ENCODE measurements around the gene EGLN3.
"Not testable (repeated sequence)": the region's sequence is repeated elsewhere in the genome, so short reads cannot be mapped to it uniquely, and the experiment has no call there.

The EGLN3 gene

DNA sequence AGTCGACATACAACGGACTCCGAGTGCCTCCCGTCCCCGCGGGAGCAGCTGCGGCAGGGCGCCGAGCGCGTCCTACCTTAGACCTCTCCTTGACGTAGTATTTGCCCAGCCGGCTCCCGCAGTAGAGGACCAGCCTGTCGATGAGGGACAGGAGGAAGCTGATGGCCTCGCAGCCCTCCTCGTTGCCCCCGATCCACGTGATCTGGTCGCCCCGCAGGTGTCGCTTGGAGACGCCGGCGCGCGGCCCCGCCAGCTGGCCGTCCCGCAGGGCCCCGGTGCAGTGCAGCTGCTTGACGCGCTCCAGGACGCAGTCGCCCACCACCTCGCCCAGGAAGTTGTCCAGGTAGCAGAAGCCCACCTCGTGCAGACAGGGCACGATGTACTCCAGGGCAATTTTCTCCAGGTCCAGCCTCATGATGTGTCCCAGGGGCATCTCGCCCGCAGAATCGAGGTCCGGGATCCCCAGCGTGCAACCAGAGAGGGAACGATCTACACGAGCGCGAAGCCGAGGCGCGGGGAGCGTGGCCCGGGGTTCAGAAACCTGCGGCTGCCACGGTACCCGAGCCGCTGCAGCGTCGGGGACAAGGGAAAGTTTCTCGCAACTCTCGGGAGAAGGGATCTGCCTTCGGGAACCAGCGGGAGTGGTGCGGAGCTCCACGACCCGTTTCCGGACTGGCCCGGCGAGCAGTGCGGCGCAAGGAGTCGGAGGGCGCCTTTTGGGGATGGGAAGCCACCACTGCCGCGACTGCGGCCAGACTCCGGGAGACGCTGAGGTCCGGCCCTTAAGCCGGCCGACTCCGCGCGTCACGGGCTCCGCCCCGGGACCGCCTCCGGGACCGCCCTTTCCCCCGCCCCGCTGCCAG, at the start of gene EGLN3:
Gene EGLN3, minus strand, starts transcription at position 755 of the 863 bp plus-strand sequence. Its CDS starts 322 bp downstream, at position 433.
- peak; percentile 77 for DNase-seq

DNA sequence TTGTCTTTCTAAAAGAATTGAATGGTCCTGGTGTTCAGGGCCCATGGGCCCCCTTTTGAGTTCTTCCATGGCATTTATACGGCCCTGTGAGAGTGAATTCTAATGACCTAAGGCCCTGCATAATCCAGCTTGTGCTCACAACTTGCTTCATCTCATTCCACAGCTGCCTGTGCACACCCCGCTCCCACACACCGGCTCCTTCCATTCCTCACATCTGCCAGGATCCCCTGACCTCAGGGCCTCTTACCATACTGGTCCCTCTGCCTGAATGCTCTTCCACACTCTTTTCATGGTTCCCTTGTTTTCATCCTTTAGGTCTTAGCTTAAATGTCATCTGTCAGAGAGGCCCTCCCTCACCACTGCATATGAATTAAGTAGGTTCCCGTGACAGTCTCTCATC, 49.5 kb upstream of the EGLN3 start:
- DNase-seq: no peak

DNA sequence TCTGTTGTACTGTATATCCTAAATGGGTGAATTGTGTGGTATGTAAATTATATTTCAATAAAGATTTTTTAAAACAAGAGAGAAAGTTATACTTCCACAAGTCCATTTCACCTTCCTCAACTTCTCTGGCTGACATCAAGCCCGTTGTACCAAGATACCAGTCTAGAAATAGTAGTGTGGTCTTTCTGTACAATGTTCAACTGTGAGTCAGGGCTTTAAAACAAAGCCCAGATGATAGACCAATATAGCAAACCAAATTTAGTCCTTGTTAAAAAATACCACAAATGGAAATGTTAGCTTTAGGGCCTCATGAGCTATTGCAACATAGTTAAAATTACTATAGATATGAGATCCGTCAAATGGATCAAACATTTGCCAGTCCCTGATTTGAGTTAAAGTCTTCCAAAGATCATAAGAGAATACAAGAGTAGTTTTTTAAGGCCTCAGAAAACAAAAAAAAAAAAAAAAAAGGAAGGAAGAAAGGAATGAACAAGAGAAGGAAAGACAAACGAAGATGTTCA, 49.0 kb upstream of the EGLN3 start:
- DNase-seq: no peak

DNA sequence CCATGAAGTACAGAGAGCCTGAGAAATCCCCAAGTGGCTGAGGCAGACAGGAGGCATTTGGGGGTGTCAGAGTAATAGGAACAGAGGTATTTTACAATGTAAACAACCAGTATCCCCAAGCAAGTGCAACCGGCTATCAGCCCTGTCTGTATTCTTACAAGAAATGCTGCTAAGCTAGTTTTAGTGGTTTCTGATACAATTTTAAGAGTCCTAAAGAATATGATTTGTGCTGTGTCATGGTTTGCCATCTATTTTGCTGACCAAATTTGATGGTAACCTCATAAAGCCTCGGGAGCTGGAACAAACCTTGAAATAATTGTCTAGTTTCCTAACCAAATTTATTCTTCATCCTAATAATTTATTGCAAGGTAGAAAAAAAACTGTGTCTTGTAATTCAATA, 46.7 kb upstream of the EGLN3 start:
- DNase-seq: no peak

DNA sequence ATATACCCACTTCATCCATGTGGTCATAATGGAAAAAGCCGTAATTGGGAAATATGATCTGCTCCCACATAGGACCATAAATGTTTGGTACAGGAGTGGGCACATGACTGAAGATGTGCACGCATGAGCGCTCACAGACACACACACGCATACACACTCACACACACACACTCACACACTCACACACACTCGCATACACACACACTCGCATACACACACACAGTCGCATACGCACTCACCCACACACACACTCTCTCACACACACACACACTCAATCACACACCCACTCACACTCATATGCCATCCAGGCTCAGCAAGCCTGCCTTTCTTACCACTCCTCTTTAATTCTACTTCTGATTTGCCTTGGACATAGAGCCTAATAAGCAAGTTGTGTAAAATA, 45.6 kb upstream of the EGLN3 start:
- DNase-seq: peak; percentile 13

DNA sequence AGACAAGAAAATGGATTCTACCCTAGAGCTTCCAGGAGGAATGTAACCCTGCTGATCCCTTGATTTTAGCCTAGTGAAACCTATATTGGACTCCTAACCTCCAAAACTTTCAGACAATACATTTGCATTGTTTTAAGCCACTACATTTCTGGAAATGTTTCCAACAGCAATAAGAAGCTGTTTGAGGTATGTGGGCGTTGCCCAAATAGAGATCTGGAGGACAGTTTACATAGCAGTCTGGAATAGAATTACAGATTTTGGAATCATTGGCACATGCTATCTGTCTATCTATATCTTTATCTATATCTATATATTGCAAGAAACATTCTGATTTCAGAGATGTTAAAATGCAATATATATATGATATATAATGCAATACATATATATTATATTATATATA, 42.4 kb upstream of the EGLN3 start:
- DNase-seq: no peak

DNA sequence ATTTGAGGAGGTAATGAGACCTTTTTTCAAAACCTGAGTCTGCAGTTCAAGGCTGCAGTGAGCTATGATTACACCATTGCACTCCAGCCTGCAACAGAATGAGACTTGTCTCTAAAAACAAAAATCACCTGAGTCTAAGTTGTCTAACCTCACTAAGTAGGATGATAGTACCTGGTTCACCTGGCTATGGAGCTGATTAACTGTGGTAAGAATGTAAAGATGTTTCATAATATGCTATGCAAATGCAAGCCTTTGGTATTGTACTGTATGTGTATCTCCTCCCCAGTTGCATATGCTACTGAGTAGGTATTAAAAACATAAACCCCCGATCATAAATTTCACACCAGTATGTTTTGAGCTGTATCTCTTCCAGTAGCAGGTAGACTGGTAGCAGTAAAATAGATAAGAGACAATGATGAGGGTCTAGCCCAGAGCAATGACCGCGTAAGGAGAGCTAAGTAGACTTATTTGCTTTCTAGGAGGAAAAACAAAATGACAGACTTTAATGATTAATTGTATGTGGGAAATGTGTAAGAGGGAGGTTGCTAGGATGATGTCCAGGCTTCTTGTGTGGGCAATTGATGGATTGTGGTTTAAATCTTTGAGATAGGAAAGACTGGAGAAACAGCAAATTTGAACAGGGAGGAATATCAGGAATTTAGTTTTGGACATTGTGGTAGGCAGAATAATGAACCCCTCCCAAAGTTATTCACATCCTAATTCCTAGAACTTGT, 41.6 kb upstream of the EGLN3 start:
- DNase-seq: no peak

DNA sequence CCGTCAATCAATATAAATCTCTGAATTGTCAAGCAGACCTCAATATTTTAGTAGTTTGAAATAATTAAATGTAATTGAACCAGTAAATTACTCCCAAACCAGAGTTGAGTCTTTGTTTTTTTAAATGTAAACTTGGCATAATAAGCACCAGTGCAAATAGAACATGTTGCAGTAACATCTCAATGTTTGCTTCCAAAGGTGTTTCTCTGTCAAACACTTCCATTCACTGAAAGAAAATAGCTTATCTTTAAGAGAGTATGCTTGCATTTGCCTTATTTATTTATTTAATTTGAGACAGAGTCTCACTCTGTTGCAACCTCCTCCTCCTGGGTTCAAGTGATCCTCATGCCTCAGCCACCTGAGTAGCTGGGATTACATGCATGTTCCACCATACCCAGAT, 39.9 kb upstream of the EGLN3 start:
- DNase-seq: no peak

DNA sequence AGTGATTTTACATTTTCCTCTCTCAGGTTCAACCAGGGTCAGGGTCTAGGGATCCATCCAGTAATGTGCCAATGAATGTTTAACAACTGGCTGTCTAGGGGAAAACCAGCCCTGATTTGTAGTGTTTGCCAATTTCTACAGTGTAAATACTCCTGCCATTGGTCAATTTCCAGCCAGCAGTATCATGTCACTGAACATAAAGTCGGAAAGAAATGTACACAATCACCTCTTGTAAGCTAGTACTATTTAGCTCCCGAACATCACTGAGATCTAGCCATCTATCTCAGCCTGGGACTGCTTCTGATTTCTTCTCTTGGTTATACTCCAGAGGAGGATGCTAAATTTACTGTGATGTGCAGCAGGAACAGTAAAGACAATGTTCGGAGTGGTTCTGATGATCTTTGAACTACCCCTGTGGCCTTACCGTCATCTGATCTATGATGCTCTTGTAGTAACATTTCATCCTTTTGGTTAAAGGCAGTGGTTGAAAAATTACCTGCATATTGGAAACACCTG, 36.7 kb upstream of the EGLN3 start:
- DNase-seq: no peak

DNA sequence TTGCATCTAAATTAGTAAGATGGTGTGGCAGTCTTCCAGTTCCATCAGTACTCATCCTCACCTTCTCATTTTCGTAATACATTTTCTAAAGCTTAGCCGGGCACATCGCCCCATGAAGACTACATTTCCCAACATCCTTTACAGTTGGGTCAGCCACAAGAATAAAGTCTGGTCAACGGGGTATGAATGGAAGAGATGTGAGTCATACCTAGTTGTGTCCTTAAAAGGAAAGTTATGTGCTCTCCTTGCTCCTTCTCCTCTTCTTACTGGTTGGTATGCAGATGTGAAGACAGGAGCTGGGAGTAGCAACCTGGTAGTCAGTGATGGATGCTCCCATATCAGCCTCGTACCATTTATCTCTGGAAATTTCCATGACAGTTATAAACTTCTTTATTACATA, 35.9 kb upstream of the EGLN3 start:
- DNase-seq: no peak

DNA sequence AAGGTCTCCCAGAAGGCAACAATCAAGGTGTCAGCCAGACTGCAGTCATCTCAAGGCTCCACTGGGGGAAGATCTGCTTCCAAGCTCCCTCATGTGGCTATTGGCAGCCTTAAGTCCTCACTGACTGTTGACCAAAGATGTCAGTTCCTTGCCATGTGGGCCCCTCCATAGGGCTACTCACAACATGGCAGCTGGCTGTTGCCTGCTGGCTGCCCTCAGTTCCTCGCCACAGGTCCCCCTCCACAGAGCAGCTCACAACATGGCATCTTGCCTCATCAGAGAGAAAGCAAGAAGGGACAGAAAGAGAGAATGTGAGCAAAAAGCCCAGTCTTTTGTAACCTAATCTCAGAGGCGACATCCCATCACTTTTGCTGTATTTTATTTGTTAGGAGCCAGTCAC, 34.4 kb upstream of the EGLN3 start:
- no peak for DNase-seq

DNA sequence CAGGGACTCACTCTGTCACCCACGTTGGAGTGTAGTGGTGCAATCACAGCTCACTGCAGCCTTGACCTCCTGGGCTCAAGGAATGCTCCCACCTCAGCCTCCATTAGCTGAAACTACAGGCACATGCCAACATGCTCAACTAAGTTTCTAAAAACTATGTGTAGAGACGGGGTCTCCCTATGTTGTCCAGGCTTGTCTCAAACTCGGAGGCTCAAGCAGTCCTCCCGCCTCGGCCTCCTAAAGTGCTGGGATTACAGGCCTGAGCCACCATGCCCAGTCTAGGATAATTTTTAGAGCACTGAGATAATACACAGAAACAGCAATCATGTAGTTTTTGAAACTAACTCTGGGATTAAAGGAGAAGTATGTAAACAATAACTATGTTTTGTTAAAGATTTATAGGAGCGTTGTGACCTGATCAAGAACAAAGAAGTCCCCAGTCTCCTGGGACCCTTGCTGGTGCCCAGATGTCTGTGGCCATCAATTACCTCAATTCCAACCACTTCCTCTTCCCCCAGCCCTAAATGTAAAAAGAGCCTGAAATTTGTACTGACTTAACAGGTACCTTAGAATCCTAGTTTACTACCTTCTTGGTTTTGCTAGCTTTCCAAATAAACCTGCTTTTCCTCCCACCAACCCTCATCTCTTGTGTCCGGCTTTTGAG, 28.9 kb upstream of the EGLN3 start:
- DNase-seq: no peak

DNA sequence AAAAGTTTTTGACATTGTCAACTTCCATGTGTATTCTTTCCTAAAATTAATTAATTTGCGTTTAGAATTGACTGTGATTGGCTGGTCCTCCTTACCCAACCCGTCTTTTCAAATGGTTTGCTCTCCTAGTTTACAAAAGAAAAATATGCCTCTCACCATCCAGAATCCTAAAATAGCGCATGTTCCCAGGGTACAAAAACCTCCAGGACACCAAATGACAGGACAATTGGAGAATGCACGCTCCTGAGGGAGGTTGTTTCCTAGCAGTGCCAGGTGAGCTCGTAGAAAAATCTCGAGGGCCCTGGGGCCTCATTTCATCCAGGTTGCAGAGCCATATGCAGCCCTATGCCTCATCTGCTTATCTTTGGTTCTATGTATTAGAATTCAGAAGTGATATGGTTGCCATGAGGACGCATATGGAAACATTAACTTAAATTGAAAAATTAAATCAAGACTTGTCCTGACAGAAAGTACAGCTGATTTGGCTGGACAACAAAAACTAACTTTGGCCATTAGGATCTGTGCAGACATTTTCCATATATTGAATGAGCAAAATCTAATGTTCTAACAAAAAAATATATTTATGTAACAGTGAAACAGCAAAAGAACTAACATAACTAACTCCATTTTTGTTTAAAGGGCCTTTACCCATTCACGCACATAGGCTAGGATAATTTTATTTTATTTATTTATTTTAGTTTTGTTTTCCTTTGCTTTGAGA, 28.2 kb upstream of the EGLN3 start:
- no peak for DNase-seq

DNA sequence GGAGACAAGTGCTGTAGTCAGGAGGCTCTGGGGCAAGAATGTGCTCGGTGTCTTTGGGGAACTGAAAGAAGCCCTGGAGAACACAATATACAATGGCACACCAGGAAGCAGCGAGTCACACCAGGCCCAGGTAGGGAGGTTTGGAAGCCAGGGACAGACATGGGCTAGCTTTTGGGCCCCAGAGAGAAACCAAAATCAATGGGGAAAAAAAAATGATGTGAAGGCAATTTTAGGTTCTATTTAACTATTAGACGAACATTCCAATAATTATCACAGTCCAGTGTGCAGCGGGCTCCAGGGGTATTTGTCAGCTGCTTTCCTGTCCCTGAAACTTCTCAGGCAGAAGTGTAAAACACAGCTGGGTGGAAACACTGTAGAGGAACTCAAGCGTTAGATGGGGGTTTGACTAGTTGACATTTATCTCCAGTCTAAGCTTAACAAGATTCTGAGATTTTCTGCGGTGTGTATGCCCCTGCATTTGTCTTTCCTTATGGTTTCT, 21.8 kb upstream of the EGLN3 start:
- DNase-seq: no peak

DNA sequence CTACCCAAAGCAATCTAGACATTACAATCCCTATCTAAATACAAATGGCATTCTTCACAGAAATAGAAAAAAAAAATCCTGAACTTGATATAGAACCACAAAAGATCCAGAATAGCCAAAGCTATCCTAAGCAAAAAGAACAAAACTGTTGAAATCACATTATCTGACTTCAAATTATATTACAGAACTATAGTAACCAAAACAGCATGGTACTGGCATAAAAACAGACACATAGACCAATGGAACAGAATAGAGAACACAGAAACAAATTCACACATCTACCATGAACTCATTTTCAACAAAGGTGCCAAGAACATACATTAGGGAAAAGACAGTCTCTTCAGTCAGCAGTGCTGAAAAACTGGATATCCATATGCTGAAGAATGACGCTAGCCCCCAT, 19.0 kb upstream of the EGLN3 start:
- DNase-seq: not testable (repeated sequence)

DNA sequence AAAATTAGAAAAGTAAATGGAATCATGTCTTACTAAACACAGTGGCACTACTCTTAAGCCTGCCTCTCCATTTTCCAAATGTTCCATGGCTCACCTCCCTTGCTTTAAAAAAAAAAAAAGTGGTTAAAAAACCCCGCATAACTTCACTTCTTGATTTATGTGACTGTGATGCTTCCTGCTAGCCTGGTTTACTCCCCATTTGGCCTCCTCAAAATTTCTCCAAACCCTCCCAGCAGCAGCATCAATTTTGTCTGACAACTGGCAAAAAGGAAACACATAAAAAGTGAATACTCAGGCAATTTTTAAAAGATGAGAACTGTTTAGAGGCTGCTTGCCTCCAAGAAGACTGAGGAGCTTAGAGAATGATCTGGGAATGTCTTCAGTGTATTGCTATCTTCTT, 17.8 kb upstream of the EGLN3 start:
- DNase-seq: no peak

DNA sequence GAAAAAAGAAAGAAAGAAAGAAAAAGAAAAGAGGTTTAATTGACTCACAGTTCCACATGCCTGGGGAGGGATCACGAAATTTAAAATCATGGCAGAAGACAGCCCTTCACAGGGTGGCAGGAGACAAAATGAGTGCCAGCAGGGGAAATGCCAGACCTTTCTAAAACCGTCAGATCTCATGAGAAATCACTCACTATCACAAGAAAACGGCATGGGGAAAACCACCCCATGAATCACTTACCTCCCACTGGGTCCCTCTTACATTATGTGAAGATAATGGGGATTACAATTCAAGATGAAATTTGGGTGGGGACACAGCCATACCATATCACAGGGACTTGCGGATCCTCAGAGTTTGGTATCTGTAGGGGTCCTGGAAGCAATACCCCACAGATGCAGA, 16.3 kb upstream of the EGLN3 start:
- no peak for DNase-seq

DNA sequence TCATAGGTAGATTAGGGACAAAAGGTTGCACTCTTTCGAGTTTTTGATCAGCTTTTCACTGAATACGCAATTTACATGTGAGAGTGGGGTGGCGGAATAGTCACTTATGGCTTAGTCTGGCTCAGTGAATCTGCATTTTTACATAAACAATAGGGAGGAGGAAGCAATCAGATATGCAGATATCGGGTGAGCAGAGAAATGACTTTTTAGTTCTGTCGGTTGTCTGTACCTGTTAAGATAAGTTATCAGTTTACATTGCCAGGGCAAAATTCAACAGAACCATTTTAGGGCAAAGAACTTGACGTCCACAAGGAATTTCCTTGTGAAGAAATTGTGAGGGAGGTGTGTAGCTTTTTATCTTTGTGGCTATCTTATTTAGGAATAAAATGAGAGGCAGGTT, 15.4 kb upstream of the EGLN3 start:
- no peak for DNase-seq

DNA sequence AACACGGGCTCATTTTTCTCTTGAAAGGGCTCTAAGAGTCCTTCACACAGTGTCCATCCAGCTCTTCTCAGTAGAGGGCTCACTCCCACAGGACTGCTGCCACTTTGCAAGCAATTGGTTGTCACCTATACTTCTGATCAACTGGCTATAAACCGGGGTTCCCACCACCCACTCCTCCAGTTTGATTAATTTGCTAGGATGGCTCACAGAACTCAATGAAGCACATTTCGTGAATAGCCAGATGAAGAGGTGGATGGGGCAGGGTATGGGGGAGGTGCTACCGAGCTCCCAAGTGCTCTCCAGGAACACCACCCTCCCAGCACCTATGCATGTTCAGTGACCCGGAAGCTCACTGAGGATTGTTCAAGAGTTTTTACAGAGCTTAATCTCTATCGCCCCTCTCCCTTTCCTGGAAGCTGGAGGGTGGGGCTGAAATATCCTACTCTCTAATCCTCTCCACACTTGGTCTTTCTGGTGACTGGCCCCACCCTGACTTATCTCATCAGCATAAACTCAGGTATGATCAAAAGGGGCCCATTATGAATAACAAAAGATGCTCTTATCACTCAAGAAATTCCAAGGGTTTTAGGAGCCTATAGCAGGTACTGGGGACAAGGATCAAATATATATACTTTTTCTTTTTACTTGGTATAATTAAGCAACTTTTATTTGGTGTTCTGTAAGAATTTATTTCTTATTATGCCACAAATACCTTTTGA, 13.9 kb upstream of the EGLN3 start:
- DNase-seq: no peak

DNA sequence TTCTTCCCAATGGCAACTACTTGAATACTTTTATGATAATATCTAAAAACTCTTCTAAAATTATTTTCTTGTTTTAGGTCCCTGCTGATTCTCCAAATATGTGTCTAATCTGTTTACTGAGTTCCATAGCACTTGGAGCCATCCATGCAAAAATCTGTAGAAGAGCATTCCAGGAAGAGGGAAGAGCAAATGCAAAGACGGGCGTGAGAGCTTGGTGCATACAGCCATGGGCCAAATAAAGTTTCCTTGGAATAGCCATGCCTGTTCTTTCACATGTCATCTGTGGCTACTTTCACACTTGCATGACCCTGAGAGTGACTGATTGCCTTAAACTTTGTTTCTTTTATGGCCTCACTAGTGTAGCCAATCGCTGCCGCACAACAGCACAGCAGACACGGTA, 13.0 kb upstream of the EGLN3 start:
- DNase-seq: no peak

DNA sequence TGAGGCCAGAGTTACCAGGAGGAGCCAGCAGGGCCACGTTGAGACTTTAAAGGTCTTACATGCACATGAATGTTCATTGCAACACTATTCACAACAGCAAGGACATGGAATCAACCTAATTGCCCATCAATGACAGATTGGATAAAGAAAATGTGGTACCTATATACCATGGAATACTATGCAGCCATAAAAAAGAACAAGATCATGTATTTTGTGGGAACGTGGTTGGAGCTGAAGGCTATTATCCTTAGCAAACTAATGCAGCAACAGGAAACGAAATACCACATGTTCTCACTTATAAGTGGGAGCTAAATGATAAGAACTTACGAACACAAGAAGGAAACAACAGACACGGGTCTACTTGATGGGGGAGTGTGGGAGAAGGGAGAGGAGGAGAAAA, 11.6 kb upstream of the EGLN3 start:
- DNase-seq: not testable (repeated sequence)

DNA sequence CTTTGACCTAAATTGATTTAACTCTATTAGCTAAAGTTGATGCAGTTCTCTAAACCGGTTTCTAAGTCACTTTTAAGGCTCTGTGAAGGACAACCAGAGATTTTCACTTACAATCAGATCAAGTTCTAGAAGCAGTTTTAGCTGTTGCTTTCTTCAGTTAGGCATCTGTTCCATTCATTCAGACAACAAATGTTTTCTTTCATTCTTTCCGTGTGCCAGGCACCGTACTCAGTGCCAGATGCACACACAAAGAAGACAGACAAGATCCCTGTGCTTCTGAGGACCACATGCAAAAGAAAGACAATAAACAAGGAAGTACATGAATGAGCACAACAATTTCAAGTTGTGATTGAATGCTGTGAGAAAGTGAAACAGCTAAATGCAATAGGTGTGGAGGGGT, 11.1 kb upstream of the EGLN3 start:
- no peak for DNase-seq
